K562 (cell line): ENCODE data around the gene CARD11. TPM values are rescaled to one million over a fixed set of nuclear protein-coding genes. Genes with fewer than 3 reads are reported as not detected.

ENCODE experiments used
- ATAC-seq: fragments of 200-7000 bp; cut with Tn5 transposase; 3 replicates; pipeline ENCODE4 v1.9.1; 2020; ENCODE audit warnings: moderate library complexity
- BruUV-seq: library from RNA; stranded (reverse); fragments of 400-500 nt; replicated peaks from 2 replicates; lab custom pipeline; 2021; lab: Mats Ljungman, UMichigan
- CTCF ChIA-PET: fragments of 300-600 bp; formaldehyde crosslinking; extraction: SDS; loops from one replicate; lab custom pipeline; 2021; ENCODE audit warnings: low intra/inter-chr PET ratio; lab: Yijun Ruan, JAX
- POLR2A ChIA-PET: fragments of 300-600, 350-650 bp; sonication (Branson Sonifier 250); formaldehyde crosslinking; extraction: SDS; loops from one replicate; lab custom pipeline; 2021; ENCODE audit warnings: antibody characterized with exemption, inconsistent platforms; lab: Yijun Ruan, JAX
- DNase-seq, 4 experiments: peaks; one replicate each; pipeline versions ENCODE4 v3.0.0 to v3.0.0-alpha.2; 2011 to 2018; ENCODE audit warnings: low spot score in 3 of 4, mixed read lengths in 3 of 4; ENCODE audit errors: extremely low read depth in 1 of 4
- FAIRE-seq: peaks from 2 replicates; lab custom pipeline; 2011; peaks lifted over from hg19 to GRCh38; lab: Jason Lieb, UNC
- H2AFZ ChIP-seq: 2 replicates; pipeline ENCODE4 v1.6.0; 2011; ENCODE audit warnings: low read depth, low read length, control low read depth, inconsistent platforms
- H3K27ac ChIP-seq: fragments of 200-600 bp; 3 replicates; pipeline ENCODE4 v1.8.0; 2011; ENCODE audit warnings: low read depth, mild to moderate bottlenecking, control low read depth, inconsistent platforms, low read length, moderate library complexity, mixed read lengths; ENCODE audit errors: extremely low read depth
- H3K27me3 ChIP-seq, 2 experiments: fragments of 300-600 bp in 1 of 2; 2 replicates in 1 of 2; 3 replicates in 1 of 2; pipeline versions ENCODE4 v1.6.0 to v1.8.0; 2011; ENCODE audit warnings: inconsistent platforms in 2 of 2, low read length in 2 of 2, mild to moderate bottlenecking in 1 of 2, mixed read lengths in 1 of 2, moderate library complexity in 1 of 2; ENCODE audit not compliant: control insufficient read depth in 2 of 2, insufficient read depth in 2 of 2
- H3K36me3 ChIP-seq: fragments of 300-600 bp; 3 replicates; pipeline ENCODE4 v1.8.0; 2011; ENCODE audit warnings: mild to moderate bottlenecking, low read length, inconsistent platforms; ENCODE audit not compliant: control insufficient read depth, insufficient read depth
- H3K4me1 ChIP-seq, 2 experiments: fragments of 200-600 bp in 1 of 2; replicated peaks in 1 of 2; 2 replicates in 1 of 2; 3 replicates in 1 of 2; pipeline versions ENCODE4 v1.5.1 to v1.8.0; 2011; ENCODE audit warnings: inconsistent platforms in 2 of 2, low read length in 2 of 2, mild to moderate bottlenecking in 1 of 2, mixed read lengths in 1 of 2, moderate library complexity in 1 of 2; ENCODE audit not compliant: control insufficient read depth in 2 of 2, insufficient read depth in 2 of 2
- H3K4me2 ChIP-seq: 2 replicates; pipeline ENCODE4 v1.6.1; 2011; ENCODE audit warnings: low read length, control low read depth, inconsistent platforms, mixed read lengths; ENCODE audit not compliant: insufficient read depth
- H3K4me3 ChIP-seq: fragments of 200-600 bp; sonication (generic), shearing (Covaris generic); 2 replicates; pipeline ENCODE4 v1.5.1; 2016; ENCODE audit warnings: control low read depth, inconsistent platforms
- H3K79me2 ChIP-seq: fragments of 200-600 bp; 3 replicates; pipeline ENCODE4 v1.8.0; 2011; ENCODE audit warnings: low read length, inconsistent platforms; ENCODE audit not compliant: control insufficient read depth, insufficient read depth
- H3K9ac ChIP-seq, 2 experiments: 2 replicates each; pipeline versions ENCODE4 v1.6.0 to v1.6.1; 2011; ENCODE audit warnings: low read depth in 2 of 2, low read length in 2 of 2, control low read depth in 1 of 2, inconsistent platforms in 1 of 2, mild to moderate bottlenecking in 1 of 2, mixed read lengths in 1 of 2; ENCODE audit not compliant: insufficient read depth in 1 of 2
- H3K9me1 ChIP-seq: one replicate; pipeline ENCODE4 v1.6.0; 2011; ENCODE audit warnings: inconsistent platforms, mild to moderate bottlenecking, low read length, moderate library complexity; ENCODE audit not compliant: control insufficient read depth, insufficient read depth
- H3K9me3 ChIP-seq: replicated peaks from 2 replicates; pipeline ENCODE4 v1.5.1; 2011; ENCODE audit warnings: low read depth, low read length, inconsistent platforms; ENCODE audit not compliant: control insufficient read depth, insufficient read depth
- H4K20me1 ChIP-seq: replicated peaks from 2 replicates; pipeline ENCODE4 v1.6.1; 2011; ENCODE audit warnings: low read length, inconsistent platforms, mixed read lengths; ENCODE audit not compliant: control insufficient read depth, insufficient read depth
- BRF2 ChIP-seq: IDR thresholded peaks from 3 replicates; pipeline ENCODE4 v1.6.1; 2011; ENCODE audit warnings: borderline replicate concordance, mild to moderate bottlenecking; ENCODE audit not compliant: insufficient read length, insufficient read depth
- CHAMP1 ChIP-seq: fragments of 450-650 bp; IDR thresholded peaks from 2 replicates; pipeline ENCODE4 v1.6.1; 2016; ENCODE audit warnings: mild to moderate bottlenecking
- E2F5 ChIP-seq: sonication (generic); formaldehyde crosslinking; IDR thresholded peaks from 2 replicates; pipeline ENCODE4 v1.8.0; 2022; ENCODE audit warnings: mild to moderate bottlenecking, missing genetic modification reagents
- ELF1 ChIP-seq: fragments of 200-800 bp; sonication (Bioruptor generic); IDR thresholded peaks from 2 replicates; pipeline ENCODE4 v1.6.1; 2016; ENCODE audit warnings: missing genetic modification characterization, missing compliant biosample characterization
- NFIC ChIP-seq: fragments of 450-650 bp; IDR thresholded peaks from 2 replicates; pipeline ENCODE4 v1.6.1; 2017; ENCODE audit warnings: mild to moderate bottlenecking, inconsistent platforms
- NKRF ChIP-seq: fragments of 450-650 bp; IDR thresholded peaks from 2 replicates; pipeline ENCODE4 v1.6.1; 2016; ENCODE audit warnings: borderline replicate concordance
- RNF219 ChIP-seq: fragments of 250-450 bp; sonication (Bioruptor Pico); IDR thresholded peaks from 2 replicates; pipeline ENCODE4 v1.5.0; 2022; ENCODE audit warnings: mild to moderate bottlenecking
- THRAP3 ChIP-seq: fragments of 450-650 bp; IDR thresholded peaks from 2 replicates; pipeline ENCODE4 v1.6.1; 2016; ENCODE audit warnings: mild to moderate bottlenecking, inconsistent platforms, borderline replicate concordance
- ZBTB34 ChIP-seq: fragments of 250-450 bp; sonication (Bioruptor Pico); IDR thresholded peaks from 2 replicates; pipeline ENCODE4 v1.8.0; 2021; ENCODE audit warnings: mild to moderate bottlenecking, moderate library complexity
- ZNF165 ChIP-seq: fragments of 250-450 bp; sonication (Bioruptor Pico); IDR thresholded peaks from 2 replicates; pipeline ENCODE4 v1.4.0; 2020; ENCODE audit warnings: borderline replicate concordance
- WGBS: fragments of 100-300 bp; shearing (Covaris generic); methylation state at CpG from one replicate; pipeline ENCODE4 v1.1.6; 2016; ENCODE audit warnings: low coverage, mixed read lengths; ENCODE audit not compliant: insufficient coverage; ENCODE audit errors: missing lambda C conversion rate; 5-methylcytosine and 5-hydroxymethylcytosine counted together
- in situ Hi-C: fragments of 300-500 bp; cut with MboI; formaldehyde crosslinking; loops from 4 replicates; pipeline ENCODE4 v1.15.0; 2018; ENCODE audit warnings: inconsistent platforms, mixed read lengths
- intact Hi-C: fragments of 100-400 bp; cut with micrococcal nuclease; formaldehyde crosslinking; loops from 2 replicates; pipeline ENCODE4 v1.14.2; 2022
- polyA plus RNA-seq, 8 experiments: library from polyadenylated mRNA; depleted of rRNA in 4 of 8; stranded (reverse) in 5 of 8; unstranded in 3 of 8; fragments of >200 nt; fragmentation: Nextera tagmentation in 2 of 8; fragmentation: Illumina TruSeq in 1 of 8; extraction: Ambion mirVana in 2 of 8; extraction: Trizol in 1 of 8; gene quantifications; 2 replicates each; pipeline versions ENCODE4 v1.2.1 to v1.2.3, GENCODE V29; 2011 to 2014; ENCODE audit warnings: inconsistent platforms in 1 of 8, missing spikeins in 1 of 8
- total RNA-seq, 7 experiments: library from RNA; depleted of rRNA in 6 of 7; stranded (reverse); fragments of >200 nt in 6 of 7; fragmentation: Illumina TruSeq in 2 of 7; extraction: Trizol in 2 of 7; gene quantifications; 2 replicates each; pipeline versions ENCODE4 v1.2.1 to v1.2.3, GENCODE V29; 2011 to 2021; ENCODE audit warnings: low replicate concordance in 1 of 7

Gene CARD11
- total and polyA plus RNA-seq, 9 of the 15 experiments (the other 6 are each of a cell fraction or from before 2014, with no cell fraction given): 0.07 to 12.8 (median 5.7) TPM

- CTCF ChIA-PET: interaction anchor here (0.6 to 1.7 kb wide), 3 partner anchors 89 to 184 kb away, joined by 3 to 11 read pairs (median 3); no protein-coding TSS in a partner anchor
- H4K20me1 ChIP-seq: no peaks in the 10 kb centered on the region
- ATAC-seq (peak; percentile 99), DNase-seq (peak; percentile 70 to 86 (median 82)), FAIRE-seq (peak; percentile 85)
- no peak overlapping the region for H3K27ac ChIP-seq
- 21% methylated on average over 10 of the region's 11 CpGs for WGBS
- H2AFZ ChIP-seq: no peak overlapping the region
- peaks cover 0 to 31% of the 10 kb centered on the region in 2 experiments; a peak in 2 of 5 replicates for H3K27me3 ChIP-seq
- no peak overlapping the region for H3K9ac ChIP-seq
- no peaks in the 10 kb centered on the region for H3K36me3 ChIP-seq
- H3K9me1 ChIP-seq: no peaks in the 10 kb centered on the region
- H3K79me2 ChIP-seq: no peaks in the 10 kb centered on the region
- no TSS peak for BruUV-seq
- H3K4me3 ChIP-seq: no peak overlapping the region
- no peaks in the 10 kb centered on the region for H3K4me1 ChIP-seq
- POLR2A ChIA-PET: interaction anchor here (0.6 to 1.0 kb wide), 2 partner anchors 12 to 16 kb away, joined by 3 to 6 read pairs; no protein-coding TSS in a partner anchor
- no peak overlapping the region for H3K4me2 ChIP-seq
- in situ Hi-C loops: no loop called here
- intact Hi-C loops: loop anchor here (2.0 to 10.0 kb wide), 2 partner anchors 89 to 201 kb away; no protein-coding TSS in a partner anchor
- H3K9me3 ChIP-seq: no peaks in the 10 kb centered on the region
- TF ChIP-seq E2F5 (CRISPR knock-in tag): no peak
- no peak for TF ChIP-seq NKRF
- no peak for TF ChIP-seq RNF219 (CRISPR knock-in tag)
- no peak for TF ChIP-seq THRAP3
- TF ChIP-seq ELF1 (tag): 0 out of 2 replicates have a peak, but pooled peaks have one; percentile 15
- no peak for TF ChIP-seq ZNF165 (CRISPR knock-in tag)
- no peak for TF ChIP-seq ZBTB34
- no peak for TF ChIP-seq NFIC
- no peak for TF ChIP-seq BRF2
- no peak for TF ChIP-seq CHAMP1
Measured at GRCh38 chr7:3065724-3066143, 22.1 kb upstream of the CARD11 start.
